ENCODE measurements around the gene MEP1B.

- TF ChIP-seq CTCF (IDR thresholded peaks at IDR 0.05) (no peak), ZFX (IDR thresholded peaks at IDR 0.05; ENCODE audit: borderline replicate concordance) (no peak)
Measured at GRCh38 chr18:32216390-32216789, 26.6 kb downstream of the MEP1B start.

Measured in 22Rv1 (cell line).